Measurements from ENCODE around the gene RPUSD1.

RPUSD1 gene

GRCh38 chr16:802914-803753, 15.0 kb upstream of the RPUSD1 start:
- Histone ChIP-seq H3K4me3 (replicated peaks; ENCODE audit: low read depth, low read length) (no peak overlapping the region), H3K27me3 (replicated peaks; ENCODE audit: control insufficient read depth, insufficient read depth, low read length) (no peaks in the 10 kb centered on the region; the same call in 1 of the 2 replicates), H3K36me3 (ENCODE audit: control insufficient read depth, insufficient read depth, low read length) (no peaks in the 10 kb centered on the region; the same call in 1 of the 2 replicates)
- TF ChIP-seq CTCF (IDR thresholded peaks at IDR 0.05; ENCODE audit: insufficient read depth, low read length, poor library complexity, severe bottlenecking), result no peak
- no peak for DNase-seq (ENCODE audit: extremely low read depth, insufficient read length)

DNA sequence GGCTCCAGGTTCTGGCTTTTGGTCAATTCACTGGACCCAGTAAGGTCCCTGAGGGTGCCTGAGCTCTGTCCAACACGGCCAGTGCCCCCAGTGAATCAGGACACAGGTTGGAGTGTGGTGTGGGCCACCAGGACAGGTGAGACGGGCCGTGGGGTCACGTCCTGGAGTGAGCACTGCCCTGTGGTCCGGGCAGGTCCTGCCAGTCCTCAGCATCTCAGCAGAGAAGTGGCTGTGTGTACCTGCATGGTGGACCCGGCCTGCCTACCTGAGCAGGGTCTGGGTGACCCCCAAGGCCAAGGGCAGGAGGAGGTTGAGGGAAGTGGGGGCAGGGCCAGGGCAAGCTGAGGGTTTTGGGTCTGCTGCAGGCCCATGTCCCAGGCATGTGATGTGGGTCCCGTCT, 14.3 kb upstream of the RPUSD1 start:
- no peaks in the 10 kb centered on the region; the same call in 1 of the 2 replicates for H3K36me3 ChIP-seq (ENCODE audit: control insufficient read depth, insufficient read depth, low read length)
- no peak for DNase-seq (ENCODE audit: extremely low read depth, insufficient read length)
- H3K27me3 ChIP-seq (replicated peaks; ENCODE audit: control insufficient read depth, insufficient read depth, low read length), result no peaks in the 10 kb centered on the region; the same call in 1 of the 2 replicates
- no peak overlapping the region for H3K4me3 ChIP-seq (replicated peaks; ENCODE audit: low read depth, low read length)
- TF ChIP-seq CTCF (IDR thresholded peaks at IDR 0.05; ENCODE audit: insufficient read depth, low read length, poor library complexity, severe bottlenecking), result no peak

DNA sequence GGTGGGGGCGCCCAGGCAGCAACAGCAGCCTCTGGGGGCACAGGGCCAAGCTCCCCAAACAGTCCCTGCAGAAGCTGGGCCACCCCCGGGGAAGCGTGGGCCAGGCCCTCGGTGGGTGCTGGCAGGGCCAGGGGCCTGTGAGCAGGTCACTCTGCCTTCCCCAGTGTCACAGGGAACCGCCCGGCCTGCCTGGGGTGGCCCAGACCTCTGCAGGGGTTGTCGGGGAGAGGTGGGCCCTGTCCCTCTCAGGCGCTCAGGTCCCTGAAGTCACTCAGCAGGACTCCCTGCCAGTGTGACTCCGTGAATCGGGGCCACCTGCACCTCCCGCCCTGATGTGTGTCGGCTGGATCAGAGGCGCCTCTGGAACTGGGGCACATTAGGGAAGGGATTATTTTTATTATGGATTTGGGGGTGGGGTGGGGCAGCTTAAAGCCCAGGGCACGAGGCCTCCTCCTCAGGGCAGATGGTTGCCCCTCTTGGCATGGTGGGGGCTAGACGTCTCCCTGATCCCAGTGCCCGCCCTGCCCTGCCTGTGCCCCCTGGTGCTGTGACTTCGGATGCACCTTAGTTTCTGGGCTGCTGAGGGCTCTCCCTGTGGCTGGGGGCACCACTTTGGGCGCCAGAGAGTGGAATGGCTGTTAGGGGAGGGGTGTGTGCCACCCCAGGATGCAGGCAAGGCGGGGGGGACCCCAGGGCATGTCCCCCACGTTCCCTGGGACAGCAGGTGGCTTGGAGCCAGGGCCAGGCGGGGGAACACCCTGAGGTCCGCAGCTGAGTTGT, 13.6 kb upstream of the RPUSD1 start:
- H3K27me3 ChIP-seq (replicated peaks; ENCODE audit: control insufficient read depth, insufficient read depth, low read length), result no peaks in the 10 kb centered on the region; the same call in 1 of the 2 replicates
- no peak for DNase-seq (ENCODE audit: extremely low read depth, insufficient read length)
- no peak for TF ChIP-seq CTCF (IDR thresholded peaks at IDR 0.05; ENCODE audit: insufficient read depth, low read length, poor library complexity, severe bottlenecking)
- peaks cover 2% of the 10 kb centered on the region; the same call in 1 of the 2 replicates for H3K36me3 ChIP-seq (ENCODE audit: control insufficient read depth, insufficient read depth, low read length)
- no peak overlapping the region for H3K4me3 ChIP-seq (replicated peaks; ENCODE audit: low read depth, low read length)

DNA sequence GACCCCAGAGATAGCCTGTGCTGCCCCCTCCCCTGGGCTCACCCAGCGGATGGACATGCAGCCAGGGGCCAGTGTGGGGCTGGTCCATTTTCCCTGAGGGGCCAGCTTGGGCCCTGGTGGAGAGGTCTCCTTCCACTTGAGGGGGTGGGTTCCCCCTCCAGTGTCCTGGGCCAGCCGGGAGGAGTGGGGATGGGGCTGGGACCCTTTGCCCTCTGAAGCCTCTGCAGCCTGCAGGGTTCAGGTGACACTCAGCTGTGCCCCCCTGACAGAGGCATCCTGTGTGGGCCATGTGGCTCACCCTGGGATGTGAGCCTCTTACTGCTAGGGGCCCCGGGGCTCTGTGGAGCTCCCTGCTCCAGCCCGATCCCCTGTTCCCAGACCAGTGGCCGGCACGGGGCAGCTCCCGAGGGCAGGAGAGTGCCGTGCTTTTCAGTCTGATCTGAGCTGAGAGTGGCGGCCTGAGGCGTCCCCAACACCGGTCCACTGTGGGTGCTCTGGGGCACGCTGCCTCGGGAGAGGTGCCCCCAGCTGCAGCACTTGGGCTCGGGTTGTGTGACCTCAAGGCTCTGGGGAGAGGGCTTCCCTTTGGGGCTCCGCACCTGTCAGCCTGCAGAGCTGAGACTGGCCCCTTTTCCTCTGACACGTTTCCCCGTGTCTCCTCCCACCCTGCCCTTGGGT, 12.8 kb upstream of the RPUSD1 start:
- no peak overlapping the region for H3K4me3 ChIP-seq (replicated peaks; ENCODE audit: low read depth, low read length)
- TF ChIP-seq CTCF (IDR thresholded peaks at IDR 0.05; ENCODE audit: insufficient read depth, low read length, poor library complexity, severe bottlenecking), result no peak
- peaks cover 2% of the 10 kb centered on the region for H3K36me3 ChIP-seq (ENCODE audit: control insufficient read depth, insufficient read depth, low read length)
- H3K27me3 ChIP-seq (replicated peaks; ENCODE audit: control insufficient read depth, insufficient read depth, low read length), result no peaks in the 10 kb centered on the region; the same call in 1 of the 2 replicates
- DNase-seq (ENCODE audit: extremely low read depth, insufficient read length), result no peak

GRCh38 chr16:799948-800833, 12.0 kb upstream of the RPUSD1 start, which contains the start of gene GNG13:
GNG13 (minus strand) TSS chr16:800734; CDS start chr16:799077, 1,657 bp downstream.
- TF ChIP-seq CTCF (IDR thresholded peaks at IDR 0.05; ENCODE audit: insufficient read depth, low read length, poor library complexity, severe bottlenecking), result no peak
- H3K36me3 ChIP-seq (ENCODE audit: control insufficient read depth, insufficient read depth, low read length), result peaks cover 2% of the 10 kb centered on the region
- H3K27me3 ChIP-seq (replicated peaks; ENCODE audit: control insufficient read depth, insufficient read depth, low read length), result no peaks in the 10 kb centered on the region; the same call in 1 of the 2 replicates
- H3K4me3 ChIP-seq (replicated peaks; ENCODE audit: low read depth, low read length), result no peak within 1 kb of the TSS
- no peak for DNase-seq (ENCODE audit: extremely low read depth, insufficient read length)

All from GM06990 (cell line).